Stimulated activated CD8-positive, alpha-beta memory T cell treated with anti-CD3 and anti-CD28 coated beads, Interleukin-15, amount 100 ng/mL, for 48 hours (primary cell): ENCODE measurements around the gene GRIK3.
"Not testable (repeated sequence)": the region's sequence is repeated elsewhere in the genome, so short reads cannot be mapped to it uniquely, and the experiment has no call there.

Experiments used
- DNase-seq, 2 donors: peaks; one replicate each; pipeline ENCODE4 v3.0.0-alpha.2; 2020; ENCODE audit warnings: low read depth in 2 of 2

Gene GRIK3

GRCh38 chr1:36909946-36910725 is 124.2 kb downstream of the GRIK3 start:
- no peak for DNase-seq

DNA sequence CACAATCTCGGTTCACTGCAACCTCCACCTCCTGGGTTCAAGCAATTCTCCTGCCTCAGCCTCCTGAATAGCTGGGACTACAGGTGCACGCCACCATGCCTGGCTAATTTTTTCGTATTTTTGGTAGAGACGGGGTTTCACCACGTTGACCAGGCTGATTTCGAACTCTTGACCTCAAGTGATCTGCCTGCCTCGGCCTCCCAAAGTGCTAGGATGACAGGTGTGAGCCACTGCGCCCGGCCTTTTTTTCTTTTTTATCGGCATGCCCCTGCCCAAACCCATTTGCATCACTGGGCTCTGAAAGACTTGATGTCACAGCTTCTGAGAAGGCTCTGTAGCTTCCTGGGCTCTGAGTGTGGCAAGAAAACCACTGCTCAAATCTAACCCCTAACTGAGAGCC is 125.0 kb downstream of the GRIK3 start:
- not testable (repeated sequence) for DNase-seq

GRCh38 chr1:36908096-36908495 is 126.2 kb downstream of the GRIK3 start:
- no peak for DNase-seq

GRCh38 chr1:36906555-36906954 is 127.8 kb downstream of the GRIK3 start:
- DNase-seq: no peak

- DNase-seq: no peak
Observed at GRCh38 chr1:36905941-36906340, 128.4 kb downstream of the GRIK3 start.

DNA sequence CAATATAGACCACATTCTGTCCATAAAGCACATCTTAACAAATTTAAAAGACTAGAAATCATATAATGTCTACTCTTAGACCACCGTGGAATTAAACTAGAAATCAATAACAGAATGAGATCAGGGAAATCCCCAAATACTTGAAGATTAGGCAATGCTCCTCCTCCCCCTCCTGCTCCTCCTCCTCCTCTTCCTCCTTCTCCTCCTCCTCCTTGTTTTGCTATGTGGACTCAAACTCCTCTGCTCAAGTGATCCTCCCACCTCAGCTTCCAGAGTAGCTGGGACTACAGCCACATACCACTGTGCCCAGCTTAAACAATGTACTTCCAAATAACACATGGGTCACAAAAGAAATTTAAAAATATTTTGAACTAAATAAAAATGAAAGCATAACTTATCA is 134.2 kb downstream of the GRIK3 start:
- no peak for DNase-seq

DNA sequence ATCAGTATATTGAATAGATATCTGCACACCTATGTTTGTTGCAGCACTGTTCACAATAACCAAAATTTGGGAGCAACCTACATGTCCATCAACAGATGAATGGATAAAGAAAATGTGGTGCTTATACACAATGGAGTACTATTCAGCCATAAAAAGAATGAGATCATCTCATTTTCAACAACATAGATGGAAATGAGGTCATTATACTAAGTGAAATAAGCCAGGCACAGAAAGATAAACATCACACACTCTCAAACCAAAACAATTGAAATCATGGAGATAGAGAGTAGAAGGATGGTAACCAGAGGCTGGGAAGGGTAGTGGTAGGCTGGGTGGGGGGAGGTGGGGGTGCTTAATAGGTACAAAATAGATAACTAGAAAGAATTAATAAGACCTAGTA is 136.5 kb downstream of the GRIK3 start:
- DNase-seq: not testable (repeated sequence)

DNA sequence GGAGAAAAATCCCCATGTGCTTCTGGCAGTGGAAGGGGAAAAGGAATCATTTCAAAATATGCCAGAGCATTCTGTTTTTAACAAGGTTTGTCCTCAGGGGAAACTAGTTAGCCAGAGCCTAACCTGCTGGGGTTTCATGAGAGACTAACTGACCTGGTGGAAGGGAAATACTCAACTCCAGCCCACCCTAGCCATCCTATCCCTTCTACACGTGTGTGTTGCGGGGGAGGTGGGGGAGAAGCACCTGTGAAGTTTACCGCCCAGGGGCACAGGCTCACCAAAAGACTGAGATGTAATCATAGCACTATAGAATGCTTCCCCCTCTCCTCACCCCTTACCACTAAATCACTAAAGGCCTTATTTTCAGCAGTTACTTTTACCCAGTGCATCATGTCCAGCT is 139.5 kb downstream of the GRIK3 start:
- DNase-seq: no peak

GRCh38 chr1:36890776-36891175 is 143.5 kb downstream of the GRIK3 start:
- DNase-seq: no peak

GRCh38 chr1:36889478-36890226 is 144.7 kb downstream of the GRIK3 start:
- DNase-seq: no peak

- DNase-seq: no peak
Observed at GRCh38 chr1:36888811-36889477, 145.4 kb downstream of the GRIK3 start.

GRCh38 chr1:36885540-36886357 is 148.6 kb downstream of the GRIK3 start:
- no peak for DNase-seq

- DNase-seq: no peak
Observed at GRCh38 chr1:36884801-36885200, 149.5 kb downstream of the GRIK3 start.

DNA sequence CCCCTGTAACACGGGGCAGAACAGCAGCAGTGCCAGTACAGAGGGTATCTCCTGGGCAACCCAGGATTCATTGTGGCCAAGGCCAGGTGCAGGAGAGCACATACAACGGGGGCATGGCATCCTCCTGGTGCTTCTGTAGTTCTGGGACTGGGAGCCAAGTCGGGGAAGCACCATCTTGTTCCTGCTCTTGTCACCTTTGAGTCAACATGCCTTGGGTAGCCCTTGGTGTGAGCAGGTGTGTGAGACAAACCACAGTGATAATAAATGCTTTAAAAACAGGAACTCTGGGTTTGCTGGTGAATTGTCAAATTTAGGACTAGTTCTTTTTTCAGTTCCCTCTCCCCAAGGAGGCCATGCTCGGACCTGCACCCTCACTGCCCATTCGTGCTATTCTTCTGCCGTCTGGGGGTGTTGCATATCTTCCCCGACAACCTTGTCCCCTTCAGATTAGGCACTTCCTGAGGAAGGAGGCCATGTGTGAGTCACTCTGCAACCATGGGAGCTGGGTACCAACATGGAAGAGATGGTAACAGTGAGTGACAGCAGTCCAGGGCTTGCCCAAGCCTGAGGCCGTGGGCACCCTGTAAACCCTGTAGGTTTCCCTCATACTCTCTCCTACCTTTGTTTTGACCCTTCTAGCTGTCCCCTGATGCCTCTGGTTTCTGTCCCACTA is 150.2 kb downstream of the GRIK3 start:
- no peak for DNase-seq

DNA sequence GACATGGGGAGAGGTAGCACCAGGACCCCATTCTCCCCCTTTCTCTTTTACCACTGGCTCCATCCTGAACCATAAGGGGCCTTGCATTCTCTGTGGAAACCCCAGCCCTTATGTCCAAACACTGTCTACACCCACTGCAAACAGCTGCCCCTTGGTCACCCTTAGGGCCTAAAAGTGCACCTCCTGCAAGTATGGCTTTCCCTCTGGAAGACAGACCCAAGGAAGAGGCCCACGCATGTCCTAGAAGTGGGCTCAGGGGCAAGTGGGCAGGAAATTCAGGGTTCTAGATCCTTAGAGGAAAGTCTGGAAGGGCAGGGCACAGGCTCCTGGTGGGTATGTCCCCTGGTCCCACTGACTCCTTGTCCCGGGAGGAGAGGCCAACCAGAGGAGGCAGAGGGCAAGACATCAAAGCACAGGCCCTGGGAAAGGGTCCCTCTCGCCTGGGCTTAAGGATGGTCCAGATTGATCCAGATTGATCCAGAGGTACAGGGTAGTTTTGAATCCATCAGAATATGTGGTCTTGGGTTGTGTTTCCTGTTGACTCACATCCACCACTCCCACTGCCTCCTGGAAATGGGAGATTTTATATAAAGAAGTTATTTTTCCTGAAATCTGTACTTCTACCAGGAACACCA is 150.9 kb downstream of the GRIK3 start:
- DNase-seq: no peak

DNA sequence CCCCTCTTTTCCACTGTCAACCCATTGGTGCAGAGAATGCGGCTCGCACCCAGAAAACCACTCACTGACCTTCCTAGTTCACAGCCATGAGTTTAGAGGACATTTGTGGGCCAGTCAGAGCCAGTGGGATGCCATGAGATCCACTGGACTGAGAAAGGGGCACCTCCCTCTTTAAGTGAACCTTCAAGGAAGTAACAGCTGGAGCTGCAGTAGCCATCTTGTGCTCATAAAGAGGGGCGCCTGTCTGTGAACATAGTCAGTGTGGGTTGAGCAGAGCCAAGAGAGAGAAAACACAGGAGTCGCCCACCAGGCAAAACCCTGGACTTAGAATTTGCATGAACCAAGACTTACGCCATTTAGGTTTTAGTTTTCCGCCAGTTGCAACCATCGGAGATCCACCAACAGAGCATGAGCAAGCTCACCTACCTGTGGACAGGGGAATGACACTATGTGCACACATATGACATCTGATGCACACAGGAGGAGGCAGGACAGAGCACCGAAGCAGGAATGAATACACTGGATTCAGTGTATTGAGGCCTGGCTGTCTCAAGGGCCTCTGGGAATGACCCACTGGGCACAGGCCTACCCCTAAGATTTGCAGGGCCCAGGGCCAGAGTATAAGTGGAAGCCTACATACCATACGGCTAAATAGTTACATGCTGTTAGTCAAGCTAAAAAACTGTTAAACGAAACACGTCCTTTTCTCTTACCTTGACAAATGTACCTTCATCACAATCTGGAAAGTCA is 151.6 kb downstream of the GRIK3 start:
- DNase-seq: no peak

DNA sequence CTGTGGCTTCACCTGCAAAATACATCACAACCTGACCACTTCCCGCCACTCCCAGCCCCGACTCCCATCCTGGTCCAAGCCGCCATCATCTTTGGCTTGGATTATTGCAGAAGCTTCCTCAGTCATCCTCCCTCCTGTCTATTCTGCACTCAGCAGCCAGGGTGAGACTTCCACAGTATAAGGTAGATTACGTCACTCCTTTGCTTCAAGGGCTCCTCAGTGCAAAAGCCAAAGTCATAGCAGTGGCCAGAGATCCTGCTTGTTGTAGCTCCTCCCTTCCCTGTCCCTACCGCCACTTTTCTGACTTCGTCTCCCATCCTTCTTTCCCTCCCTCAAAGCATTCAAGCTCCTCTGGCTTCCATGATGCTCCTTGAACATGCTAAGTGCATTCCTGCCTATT is 152.8 kb downstream of the GRIK3 start:
- no peak for DNase-seq

GRCh38 chr1:36881068-36881405 is 153.3 kb downstream of the GRIK3 start:
- DNase-seq: no peak

- no peak for DNase-seq
Observed at GRCh38 chr1:36880155-36881067, 153.9 kb downstream of the GRIK3 start.
